HepG2 (cell line): ENCODE data around the gene TRERF1. TPM values are rescaled to one million over a fixed set of nuclear protein-coding genes. Genes with fewer than 3 reads are reported as not detected.

Experiments used
- ATF2 ChIP-seq: sonication (generic); formaldehyde crosslinking; IDR thresholded peaks from 2 replicates; pipeline ENCODE4 v1.4.0; 2020; ENCODE audit warnings: missing genetic modification reagents
- CBFB ChIP-seq: sonication (generic); formaldehyde crosslinking; IDR thresholded peaks from 2 replicates; pipeline ENCODE4 v1.4.0; 2020; ENCODE audit warnings: missing genetic modification reagents
- GMEB1 ChIP-seq: sonication (generic); formaldehyde crosslinking; IDR thresholded peaks from 2 replicates; pipeline ENCODE4 v1.5.1; 2020; ENCODE audit warnings: missing genetic modification reagents, mild to moderate bottlenecking, borderline replicate concordance
- MXD4 ChIP-seq: IDR thresholded peaks from 2 replicates; pipeline ENCODE4 v1.6.1; 2016; ENCODE audit warnings: mild to moderate bottlenecking, missing biosample characterization, missing genetic modification reagents
- SOX5 ChIP-seq: IDR thresholded peaks from 2 replicates; pipeline ENCODE4 v1.6.1; 2016; ENCODE audit warnings: borderline replicate concordance
- ZBTB39 ChIP-seq: sonication (generic); formaldehyde crosslinking; IDR thresholded peaks from 2 replicates; pipeline ENCODE4 v1.5.0; 2020; ENCODE audit warnings: missing genetic modification reagents
- ZNF101 ChIP-seq: sonication (generic); formaldehyde crosslinking; IDR thresholded peaks from 2 replicates; pipeline ENCODE4 v1.4.0; 2020; ENCODE audit warnings: mild to moderate bottlenecking, low read depth, missing genetic modification reagents, borderline replicate concordance
- ZNF280D ChIP-seq: sonication (generic); formaldehyde crosslinking; IDR thresholded peaks from 2 replicates; pipeline ENCODE4 v1.5.1; 2020; ENCODE audit warnings: mild to moderate bottlenecking, missing genetic modification reagents
- ZNF34 ChIP-seq: sonication (generic); formaldehyde crosslinking; IDR thresholded peaks from 2 replicates; pipeline ENCODE4 v1.4.0; 2020; ENCODE audit warnings: mild to moderate bottlenecking, missing genetic modification reagents, borderline replicate concordance
- ZNF570 ChIP-seq: sonication (generic); formaldehyde crosslinking; IDR thresholded peaks from 2 replicates; pipeline ENCODE4 v1.4.0; 2020; ENCODE audit warnings: mild to moderate bottlenecking, missing genetic modification reagents, borderline replicate concordance
- ZNF577 ChIP-seq: sonication (generic); formaldehyde crosslinking; IDR thresholded peaks from 2 replicates; pipeline ENCODE4 v1.4.0; 2020; ENCODE audit warnings: mild to moderate bottlenecking, low read depth, missing genetic modification reagents, borderline replicate concordance
- ZNF7 ChIP-seq: IDR thresholded peaks from 2 replicates; pipeline ENCODE4 v1.6.1; 2016; ENCODE audit warnings: missing biosample characterization, missing genetic modification reagents
- ZNF850 ChIP-seq: sonication (generic); formaldehyde crosslinking; conservative IDR thresholded peaks from 2 replicates; pipeline ENCODE4 v1.9.0; 2021; ENCODE audit warnings: mild to moderate bottlenecking, missing genetic modification reagents
- ZSCAN22 ChIP-seq: sonication (generic); formaldehyde crosslinking; IDR thresholded peaks from 2 replicates; pipeline ENCODE4 v1.4.0; 2020; ENCODE audit warnings: mild to moderate bottlenecking, missing genetic modification reagents
- polyA plus RNA-seq, 8 experiments: library from polyadenylated mRNA; depleted of rRNA in 3 of 8; stranded (reverse) in 7 of 8; unstranded in 1 of 8; fragments of >200 nt; fragmentation: Illumina TruSeq in 4 of 8; extraction: Trizol in 4 of 8; gene quantifications; 2 replicates each; pipeline versions ENCODE4 v1.2.1 to v1.2.3, GENCODE V29; 2011 to 2016; ENCODE audit warnings: low read depth in 4 of 8, missing spikeins in 1 of 8, mixed read lengths in 1 of 8; ENCODE audit not compliant: insufficient read depth in 1 of 8
- total RNA-seq, 5 experiments: library from RNA; depleted of rRNA; stranded (reverse); fragments of >200 nt; fragmentation: Illumina TruSeq; extraction: Trizol; gene quantifications; 2 replicates each; pipeline ENCODE4 v1.2.3, GENCODE V29; 2016; ENCODE audit warnings: low read depth in 1 of 5
- TF ChIP-seq, protein P1 (sequence below): IDR thresholded peaks from 2 replicates; pipeline ENCODE4 v1.6.1; 2016; ENCODE audit warnings: low read depth

The TRERF1 gene
- total and polyA plus RNA-seq, 2 of the 13 experiments (the other 11 are each of a cell fraction or from before 2014, with no cell fraction given), result 0.02 TPM; not detected in 1

- TF ChIP-seq GMEB1, result peak; percentile 86
- peak; percentile 89 for TF ChIP-seq ATF2 (CRISPR knock-in tag)
- TF ChIP-seq ZNF577 (CRISPR knock-in tag), result no peak
- TF ChIP-seq MXD4, result peak; percentile 88
- peak; percentile 63; the same call in 1 of the 2 replicates for TF ChIP-seq SOX5 (CRISPR knock-in tag)
- TF ChIP-seq ZNF34 (CRISPR knock-in tag), result no peak
- TF ChIP-seq ZNF7 (CRISPR knock-in tag), result peak; percentile 29; the same call in 1 of the 2 replicates
- no peak for TF ChIP-seq ZNF101 (CRISPR knock-in tag)
- TF ChIP-seq ZBTB39 (CRISPR knock-in tag), result no peak
- no peak for TF ChIP-seq ZNF570 (CRISPR knock-in tag)
- TF ChIP-seq CBFB (CRISPR knock-in tag), result peak; percentile 61; the same call in 1 of the 2 replicates
- TF ChIP-seq ZSCAN22 (CRISPR knock-in tag), result no peak
- TF ChIP-seq, protein P1, sequence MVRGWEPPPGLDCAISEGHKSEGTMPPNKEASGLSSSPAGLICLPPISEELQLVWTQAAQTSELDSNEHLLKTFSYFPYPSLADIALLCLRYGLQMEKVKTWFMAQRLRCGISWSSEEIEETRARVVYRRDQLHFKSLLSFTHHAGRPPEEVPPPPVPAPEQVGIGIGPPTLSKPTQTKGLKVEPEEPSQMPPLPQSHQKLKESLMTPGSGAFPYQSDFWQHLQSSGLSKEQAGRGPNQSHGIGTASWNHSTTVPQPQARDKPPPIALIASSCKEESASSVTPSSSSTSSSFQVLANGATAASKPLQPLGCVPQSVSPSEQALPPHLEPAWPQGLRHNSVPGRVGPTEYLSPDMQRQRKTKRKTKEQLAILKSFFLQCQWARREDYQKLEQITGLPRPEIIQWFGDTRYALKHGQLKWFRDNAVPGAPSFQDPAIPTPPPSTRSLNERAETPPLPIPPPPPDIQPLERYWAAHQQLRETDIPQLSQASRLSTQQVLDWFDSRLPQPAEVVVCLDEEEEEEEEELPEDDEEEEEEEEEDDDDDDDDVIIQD (CRISPR knock-in tag), result peak; percentile 60; the same call in 1 of the 2 replicates
- TF ChIP-seq ZNF850 (CRISPR knock-in tag), result no peak
- peak; percentile 72 for TF ChIP-seq ZNF280D (CRISPR knock-in tag)
These were observed 234.0 kb downstream of the TRERF1 start, which contains the start of gene MRPS10 (continued) for GRCh38 chr6:42217519-42218367.
